Caco-2 (cell line): ENCODE data around the gene B3GNT9. TPM values are rescaled to one million over a fixed set of nuclear protein-coding genes. Genes with fewer than 3 reads are reported as not detected.
A peak's percentile ranks its signal among the peaks of the same experiment; 100 is the strongest.

Source experiments
- BruUV-seq: library from RNA; stranded (reverse); fragments of 400-500 nt; replicated peaks from 2 replicates; lab custom pipeline; 2021; lab: Mats Ljungman, UMichigan
- CTCF ChIA-PET: fragments of 300-600 bp; sonication (Branson Sonifier 250); formaldehyde crosslinking; loops from one replicate; lab custom pipeline; 2022; ENCODE audit warnings: antibody characterized with exemption; lab: Charles Lee
- POLR2A ChIA-PET: fragments of 300-600 bp; sonication (Branson Sonifier 250); formaldehyde crosslinking; loops from one replicate; lab custom pipeline; 2022; ENCODE audit warnings: antibody characterized with exemption; lab: Charles Lee
- DNase-seq, 2 experiments: peaks; one replicate each; pipeline versions ENCODE4 v3.0.0 to v3.0.0-alpha.2; 2020 to 2022
- H3K27me3 ChIP-seq: replicated peaks from 2 replicates; pipeline ENCODE4 v1.6.0; 2011; ENCODE audit warnings: low read length; ENCODE audit not compliant: control insufficient read depth, insufficient read depth
- H3K36me3 ChIP-seq: 2 replicates; pipeline ENCODE4 v1.5.1; 2011; ENCODE audit warnings: low read length; ENCODE audit not compliant: control insufficient read depth, insufficient read depth
- H3K4me1 ChIP-seq: fragments of 250-450 bp; sonication (Bioruptor Pico); 2 replicates; pipeline ENCODE4 v1.5.1; 2020; ENCODE audit warnings: mild to moderate bottlenecking
- H3K4me3 ChIP-seq: 2 replicates; pipeline ENCODE4 v1.5.1; 2011; ENCODE audit warnings: low read depth, mild to moderate bottlenecking, control low read depth, low read length
- H3K9me3 ChIP-seq: fragments of 250-450 bp; sonication (Bioruptor Pico); 2 replicates; pipeline ENCODE4 v1.5.1; 2020; ENCODE audit warnings: mild to moderate bottlenecking, moderate library complexity
- H3K27ac Mint-ChIP-seq: one replicate; pipeline ENCODE4 v1.8.0; 2022; ENCODE audit warnings: mixed read lengths; ENCODE audit not compliant: unreplicated experiment
- H3K27me3 Mint-ChIP-seq: one replicate; pipeline ENCODE4 v1.8.0; 2022; ENCODE audit warnings: mixed read lengths; ENCODE audit not compliant: insufficient read depth, unreplicated experiment
- H3K36me3 Mint-ChIP-seq: one replicate; pipeline ENCODE4 v1.8.0; 2022; ENCODE audit warnings: mild to moderate bottlenecking, mixed read lengths; ENCODE audit not compliant: insufficient read depth, unreplicated experiment
- H3K4me1 Mint-ChIP-seq: one replicate; pipeline ENCODE4 v1.8.0; 2022; ENCODE audit warnings: low read depth, mixed read lengths; ENCODE audit not compliant: unreplicated experiment
- H3K4me3 Mint-ChIP-seq: one replicate; pipeline ENCODE4 v1.8.0; 2022; ENCODE audit warnings: mild to moderate bottlenecking, moderate library complexity, mixed read lengths; ENCODE audit not compliant: unreplicated experiment
- H3K9me3 Mint-ChIP-seq: one replicate; pipeline ENCODE4 v1.8.0; 2022; ENCODE audit warnings: mixed read lengths; ENCODE audit not compliant: unreplicated experiment
- intact Hi-C: fragments of 100-400 bp; cut with micrococcal nuclease; formaldehyde crosslinking; loops from one replicate; pipeline ENCODE4 v1.10.0; 2022; ENCODE audit not compliant: unreplicated experiment
- total RNA-seq: library from RNA; stranded (reverse); gene quantifications from 2 replicates; pipeline ENCODE4 v1.2.3, GENCODE V29; 2022
- TF ChIP-seq, protein P1 (sequence below), 2 experiments: fragments of 200-600 bp in 1 of 2; IDR thresholded peaks; 1 replicate in 1 of 2; 2 replicates in 1 of 2; pipeline versions ENCODE4 v1.5.1 to v1.8.0; 2011 to 2022; ENCODE audit warnings: antibody characterized with exemption in 1 of 2, control low read depth in 1 of 2, inconsistent platforms in 1 of 2, low read depth in 1 of 2, low read length in 1 of 2, mild to moderate bottlenecking in 1 of 2, moderate library complexity in 1 of 2; ENCODE audit not compliant: insufficient read depth in 1 of 2, severe bottlenecking in 1 of 2, unreplicated experiment in 1 of 2

The B3GNT9 gene
- total RNA-seq, 1 experiment from 2014 or later, result 11.6 TPM

DNA sequence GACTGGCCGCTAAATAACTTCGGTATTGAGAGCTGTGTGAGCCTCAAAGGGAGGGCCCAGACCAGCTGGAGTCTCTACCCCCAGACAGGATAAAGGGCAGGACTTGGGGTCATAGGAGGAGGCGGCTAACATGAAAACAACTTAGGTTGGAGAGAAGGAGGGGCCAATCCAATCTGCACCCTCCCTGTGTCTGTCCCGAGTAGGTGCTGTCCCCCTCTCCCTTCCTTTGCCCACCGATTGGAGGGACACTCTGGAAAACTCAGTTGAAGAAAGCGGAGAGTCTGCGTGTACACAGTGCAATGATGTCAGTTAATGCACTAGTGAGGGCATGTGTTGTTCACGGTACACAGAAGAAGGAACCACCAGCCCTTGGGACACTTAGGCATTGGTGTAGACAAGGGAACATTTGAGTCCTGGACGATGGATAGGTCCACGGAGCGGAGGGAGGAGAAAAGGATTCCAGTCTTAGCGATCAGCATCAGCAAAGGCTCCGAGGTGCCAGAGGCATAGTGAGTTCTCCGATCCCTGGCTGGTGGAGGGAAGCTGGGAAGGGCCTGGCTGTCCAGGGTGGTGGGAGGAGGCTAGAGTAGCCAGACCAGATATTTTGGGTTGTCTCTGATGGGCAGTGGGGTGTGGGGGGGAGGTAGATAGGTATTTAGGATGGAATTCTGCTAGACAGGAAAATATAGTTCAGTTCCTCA, 20.3 kb upstream of the B3GNT9 start:
- Histone ChIP-seq H3K36me3 (no peaks in the 10 kb centered on the region), H3K27me3 (no peaks in the 10 kb centered on the region), H3K9me3 (no peaks in the 10 kb centered on the region), H3K4me1 (peaks cover 33% of the 10 kb centered on the region), H3K4me3 (peak overlapping the region; percentile 49)
- Mint-ChIP-seq H3K36me3 (peaks cover 28% of the 10 kb centered on the region), H3K27me3 (no peaks in the 10 kb centered on the region), H3K27ac (peak overlapping the region; percentile 86), H3K4me3 (peak overlapping the region; percentile 70), H3K4me1 (peaks cover 31% of the 10 kb centered on the region), H3K9me3 (no peaks in the 10 kb centered on the region)
- TSS peak; percentile 53 for BruUV-seq
- no peak for DNase-seq
- ChIA-PET POLR2A (interaction anchor here (0.6 to 1.5 kb wide), 7 partner anchors 11 to 153 kb away, joined by 3 to 13 read pairs (median 8); partner anchors contain the start of genes FBXL8, MATCAP1, TMEM208 and TRADD), CTCF (interaction anchor here (0.9 to 3.0 kb wide), 11 partner anchors 8 to 276 kb away, joined by 3 to 43 read pairs (median 4); partner anchors contain the start of genes FBXL8 and TRADD)
- TF ChIP-seq, protein P1, sequence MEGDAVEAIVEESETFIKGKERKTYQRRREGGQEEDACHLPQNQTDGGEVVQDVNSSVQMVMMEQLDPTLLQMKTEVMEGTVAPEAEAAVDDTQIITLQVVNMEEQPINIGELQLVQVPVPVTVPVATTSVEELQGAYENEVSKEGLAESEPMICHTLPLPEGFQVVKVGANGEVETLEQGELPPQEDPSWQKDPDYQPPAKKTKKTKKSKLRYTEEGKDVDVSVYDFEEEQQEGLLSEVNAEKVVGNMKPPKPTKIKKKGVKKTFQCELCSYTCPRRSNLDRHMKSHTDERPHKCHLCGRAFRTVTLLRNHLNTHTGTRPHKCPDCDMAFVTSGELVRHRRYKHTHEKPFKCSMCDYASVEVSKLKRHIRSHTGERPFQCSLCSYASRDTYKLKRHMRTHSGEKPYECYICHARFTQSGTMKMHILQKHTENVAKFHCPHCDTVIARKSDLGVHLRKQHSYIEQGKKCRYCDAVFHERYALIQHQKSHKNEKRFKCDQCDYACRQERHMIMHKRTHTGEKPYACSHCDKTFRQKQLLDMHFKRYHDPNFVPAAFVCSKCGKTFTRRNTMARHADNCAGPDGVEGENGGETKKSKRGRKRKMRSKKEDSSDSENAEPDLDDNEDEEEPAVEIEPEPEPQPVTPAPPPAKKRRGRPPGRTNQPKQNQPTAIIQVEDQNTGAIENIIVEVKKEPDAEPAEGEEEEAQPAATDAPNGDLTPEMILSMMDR (IDR thresholded peaks at IDR 0.05; ENCODE audit: insufficient read depth in 1 of 2, low read depth in 1 of 2, low read length in 1 of 2, severe bottlenecking in 1 of 2, unreplicated experiment in 1 of 2), result no peak
- intact Hi-C loops, result loop anchor here (1.0 kb wide), 3 partner anchors 7 to 12 kb away; partner anchors contain the start of gene MATCAP1

DNA sequence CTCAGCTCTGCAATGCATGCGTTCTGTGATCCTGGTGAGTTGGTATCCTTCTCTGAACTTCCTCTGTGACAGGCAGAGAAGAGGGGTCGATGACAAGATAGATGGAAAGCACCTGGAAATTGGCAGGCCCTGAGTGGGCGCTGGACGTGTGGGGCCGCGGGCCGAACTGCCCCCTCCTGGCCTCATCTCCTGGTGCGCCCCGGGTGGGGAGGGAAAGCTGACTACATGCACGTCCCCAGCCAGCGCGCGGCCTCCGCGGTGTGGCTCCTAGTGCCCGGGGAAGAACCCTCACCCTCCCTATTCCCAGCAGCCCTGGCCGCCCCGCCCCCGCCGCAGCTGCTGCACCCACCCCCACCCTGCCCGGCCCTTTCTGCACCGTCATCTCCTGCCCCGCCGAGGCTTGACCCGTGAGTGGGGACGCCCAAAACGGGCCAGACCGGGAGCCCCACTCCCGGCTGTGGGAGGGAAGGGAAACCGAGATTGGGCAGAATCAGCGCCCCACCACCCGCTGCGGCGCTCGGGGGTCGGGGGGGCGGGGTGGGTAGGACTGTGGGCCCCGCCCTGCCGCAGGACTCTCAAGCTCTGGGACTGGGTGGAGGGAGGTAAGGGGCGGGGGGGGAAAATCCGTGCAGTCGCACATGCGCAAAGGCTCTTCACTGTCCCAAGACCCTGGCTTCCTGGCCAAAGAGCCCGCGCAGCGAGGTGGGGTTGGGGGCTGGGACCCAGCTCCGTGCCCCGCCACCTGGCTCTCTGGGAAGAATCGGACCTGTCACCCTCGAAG, 19.6 kb upstream of the B3GNT9 start, which contains the start of gene NOL3:
Gene NOL3 (plus strand): TSS at position 371 of the 781 bp plus-strand sequence.
- Mint-ChIP-seq H3K27ac (peak within 1 kb of the TSS; percentile 86), H3K4me1 (peaks cover 31% of the 10 kb centered on the region), H3K27me3 (no peaks in the 10 kb centered on the region), H3K36me3 (peaks cover 23% of the 10 kb centered on the region), H3K9me3 (no peaks in the 10 kb centered on the region), H3K4me3 (peak within 1 kb of the TSS; percentile 70)
- Histone ChIP-seq H3K4me1 (peaks cover 33% of the 10 kb centered on the region), H3K4me3 (peak within 1 kb of the TSS; percentile 49), H3K27me3 (no peaks in the 10 kb centered on the region), H3K36me3 (no peaks in the 10 kb centered on the region), H3K9me3 (no peaks in the 10 kb centered on the region)
- ChIA-PET POLR2A (interaction anchor here (0.6 to 1.5 kb wide), 8 partner anchors 9 to 152 kb away, joined by 3 to 13 read pairs (median 6); partner anchors contain the start of genes FBXL8, MATCAP1, TMEM208 and TRADD), CTCF (interaction anchor here (0.5 to 3.0 kb wide), 18 partner anchors 8 to 1018 kb away, joined by 3 to 43 read pairs (median 4); partner anchors contain the start of genes ELMO3, FBXL8 and TRADD)
- no TSS peak for BruUV-seq
- intact Hi-C loops, result loop anchor here (1.0 kb wide), 3 partner anchors 8 to 13 kb away; partner anchors contain the start of gene MATCAP1
- DNase-seq, result peak; percentile 91 to 94
- TF ChIP-seq, protein P1 (IDR thresholded peaks at IDR 0.05; ENCODE audit: insufficient read depth in 1 of 2, low read depth in 1 of 2, low read length in 1 of 2, severe bottlenecking in 1 of 2, unreplicated experiment in 1 of 2), result peak in 1 of 2 experiments; percentile 34
